T-helper 2 cell (primary cell): Measurements from ENCODE around the gene CDC5L.
A peak's percentile ranks its signal among the peaks of the same experiment; 100 is the strongest.

Experiments
- DNase-seq, 5 experiments: peaks; one replicate each; pipeline versions ENCODE4 v3.0.0 to v3.0.0-alpha.2; 2012 to 2022

The CDC5L gene

DNA sequence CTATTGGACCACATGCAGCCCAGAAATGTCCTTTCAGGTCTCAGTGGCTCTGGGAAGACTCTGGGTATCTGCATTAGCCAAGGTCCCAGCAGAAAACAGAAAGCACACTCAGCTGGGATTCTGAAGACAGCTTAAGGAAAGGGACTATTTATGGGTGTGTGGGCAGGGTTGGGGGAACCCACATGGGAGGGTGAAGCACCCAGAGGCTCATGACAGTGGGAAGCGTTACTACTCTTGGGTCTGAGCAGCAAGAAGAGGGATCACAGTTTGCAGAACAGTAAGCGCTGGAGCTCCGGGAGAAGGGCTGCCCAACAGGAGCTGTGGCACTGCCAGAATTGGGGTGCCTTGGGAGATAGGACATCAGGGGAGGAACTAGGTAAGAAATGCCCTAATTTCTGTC lies 12.4 kb upstream of the CDC5L start:
- DNase-seq = no peak

DNA sequence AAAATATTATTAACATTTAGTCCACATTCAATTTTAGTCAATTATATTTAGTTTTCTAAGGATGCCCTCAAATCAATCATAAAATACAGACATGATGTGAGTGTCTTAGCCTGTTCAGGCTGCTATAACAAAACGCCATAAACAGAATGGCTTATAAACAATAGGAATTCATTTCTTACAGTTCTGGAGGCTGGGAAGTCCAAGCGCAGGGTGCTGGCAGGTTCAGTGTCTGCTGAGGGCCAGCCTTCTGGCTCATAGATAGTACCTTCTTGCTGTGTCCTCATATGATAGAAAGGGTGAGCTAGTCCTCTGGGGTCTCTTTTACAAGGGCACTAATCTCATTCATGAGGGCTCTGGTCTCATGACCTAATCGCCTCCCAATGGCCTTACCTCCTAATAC lies 10.0 kb upstream of the CDC5L start:
- no peak for DNase-seq

DNA sequence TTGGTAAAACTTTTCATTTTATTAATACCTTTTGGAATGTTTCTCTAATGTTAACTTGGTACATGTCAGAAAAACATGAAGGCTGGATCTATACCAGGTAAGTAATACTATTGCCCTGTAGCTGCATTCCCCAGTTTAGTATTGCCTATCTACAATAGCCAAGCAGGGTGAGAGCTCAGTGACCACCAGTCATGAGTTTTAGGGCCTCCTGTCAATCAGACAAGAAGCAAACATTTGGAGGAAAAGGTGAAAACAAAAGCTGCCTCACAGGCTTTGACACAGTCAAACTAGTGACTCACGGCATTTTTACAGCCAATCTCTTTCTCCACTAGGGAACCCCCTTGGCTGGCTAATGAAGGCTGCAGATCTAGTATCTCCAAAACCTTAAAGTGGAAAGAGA lies 9.5 kb upstream of the CDC5L start:
- no peak for DNase-seq

DNA sequence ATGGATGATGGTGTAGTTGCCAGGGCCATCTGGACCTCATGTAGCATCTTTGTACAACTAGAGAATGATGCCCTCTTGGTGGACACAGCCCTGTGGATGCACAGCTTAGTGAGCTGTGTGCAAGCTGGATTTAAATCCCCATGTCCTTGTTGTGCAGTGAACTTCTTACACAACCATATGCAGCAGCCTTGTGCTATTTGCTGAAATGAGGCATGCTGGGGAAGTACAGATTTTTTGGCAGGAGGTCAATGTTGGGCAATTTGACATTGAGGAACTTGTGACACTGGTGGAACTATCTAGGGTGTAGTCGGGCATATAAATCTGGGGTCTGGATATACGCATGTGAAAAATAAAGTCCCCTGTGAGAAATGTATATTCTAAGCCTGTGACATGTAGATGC lies 5.8 kb upstream of the CDC5L start:
- DNase-seq = no peak

DNA sequence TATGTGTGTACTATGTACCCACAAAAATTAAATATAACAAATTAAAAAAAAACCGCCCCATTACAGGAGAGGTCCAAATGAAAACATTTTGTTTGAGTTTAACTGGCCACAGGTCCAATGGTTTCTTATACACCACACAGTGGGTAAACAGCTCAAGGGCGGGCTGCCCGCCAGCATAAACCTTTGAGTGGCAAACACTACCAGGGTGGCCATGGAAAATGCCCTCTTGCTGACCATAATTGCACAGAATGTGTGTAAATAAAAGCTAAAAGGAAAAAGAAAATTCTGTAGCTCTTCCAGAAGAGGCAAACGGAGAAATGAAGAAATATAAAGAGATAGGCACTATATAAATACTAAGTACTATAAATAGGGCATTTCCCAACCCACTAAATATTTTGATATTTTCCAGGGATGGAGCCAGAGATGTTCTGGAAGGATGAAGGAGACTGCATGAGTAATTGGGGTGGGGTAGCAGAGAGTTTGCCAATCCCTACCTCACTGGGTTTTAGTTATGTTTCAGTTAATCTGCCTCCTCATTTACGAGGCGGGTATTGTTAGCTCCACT lies 1.1 kb upstream of the CDC5L start:
- no peak for DNase-seq

DNA sequence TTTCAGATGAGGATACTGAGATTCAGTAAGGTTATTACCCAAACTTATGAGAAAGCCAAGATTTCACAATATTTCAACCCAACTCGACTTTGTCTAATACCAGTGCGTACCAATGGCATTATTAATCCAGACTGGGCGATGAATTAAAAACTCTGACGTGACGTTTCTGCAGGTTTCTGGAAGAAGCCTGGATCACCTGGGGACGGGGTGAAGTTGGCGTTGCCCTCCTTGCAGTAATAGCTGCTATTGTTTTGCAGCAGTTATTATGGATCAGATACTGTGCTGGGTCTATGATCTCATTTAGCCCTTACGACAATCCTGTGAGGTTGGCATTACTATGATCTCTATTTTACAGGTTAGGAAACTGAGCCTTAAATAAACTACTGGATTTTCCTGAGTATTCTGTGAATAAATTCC lies 569 bp upstream of the CDC5L start:
- no peak for DNase-seq

DNA sequence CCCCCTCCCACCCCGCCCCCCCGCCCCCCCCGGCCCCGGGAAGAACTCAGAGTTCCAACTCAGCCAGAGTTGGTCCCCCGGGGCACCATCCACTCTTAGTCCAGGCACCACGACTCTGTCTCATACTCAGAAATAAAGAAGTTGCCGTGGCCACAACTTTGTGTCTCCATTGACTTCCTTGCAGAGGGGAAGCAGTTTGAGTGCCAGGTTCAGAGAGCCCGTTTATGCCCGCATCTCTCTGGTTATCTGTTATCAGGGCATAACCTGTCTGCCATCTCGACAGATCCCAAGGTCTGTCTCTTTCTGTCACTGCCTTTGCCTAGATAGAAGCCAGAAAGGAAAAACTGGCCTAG lies 605 bp downstream of the CDC5L start:
- DNase-seq = no peak

DNA sequence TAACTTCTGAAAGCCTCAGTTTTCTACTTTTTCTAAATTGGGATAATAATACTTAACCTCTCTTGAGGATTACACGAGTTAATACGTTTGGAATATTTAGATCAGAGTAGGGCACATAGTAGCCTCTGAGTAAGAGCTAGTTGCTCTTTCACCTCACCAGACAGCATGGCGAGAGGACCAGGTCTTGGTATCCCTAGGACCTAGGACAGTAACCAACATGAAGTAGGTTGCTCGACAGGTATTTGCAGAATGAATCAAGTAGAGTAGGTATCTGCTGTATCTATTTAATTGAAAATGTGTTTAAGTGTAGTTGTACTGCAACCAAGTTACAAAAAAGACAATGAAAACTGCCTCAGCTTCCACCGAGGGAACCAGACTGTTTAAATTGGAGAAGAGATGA lies 1.4 kb downstream of the CDC5L start:
- DNase-seq = no peak

DNA sequence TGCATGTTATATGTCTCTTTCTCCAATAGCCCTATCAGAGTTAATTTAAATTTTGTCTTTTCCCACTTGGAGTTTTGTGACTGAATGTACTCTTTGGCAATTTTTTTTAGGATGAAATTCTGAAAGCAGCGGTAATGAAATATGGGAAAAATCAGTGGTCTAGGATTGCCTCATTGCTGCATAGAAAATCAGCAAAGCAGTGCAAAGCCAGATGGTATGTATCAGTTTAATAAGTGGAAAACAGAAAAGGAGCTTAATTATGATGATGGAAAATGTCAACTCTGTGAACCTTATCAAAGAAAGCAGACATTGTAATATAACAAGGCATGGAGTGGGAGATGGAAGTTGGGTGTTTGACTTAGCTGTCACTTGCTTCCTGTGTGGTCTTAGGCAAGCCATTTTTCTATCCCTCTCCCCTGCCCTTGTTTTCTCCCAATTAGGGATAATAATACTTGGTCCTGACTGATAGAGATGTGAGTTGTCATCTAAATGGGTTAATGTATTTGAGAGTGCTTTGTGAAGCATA lies 2.7 kb downstream of the CDC5L start:
- no peak for DNase-seq

DNA sequence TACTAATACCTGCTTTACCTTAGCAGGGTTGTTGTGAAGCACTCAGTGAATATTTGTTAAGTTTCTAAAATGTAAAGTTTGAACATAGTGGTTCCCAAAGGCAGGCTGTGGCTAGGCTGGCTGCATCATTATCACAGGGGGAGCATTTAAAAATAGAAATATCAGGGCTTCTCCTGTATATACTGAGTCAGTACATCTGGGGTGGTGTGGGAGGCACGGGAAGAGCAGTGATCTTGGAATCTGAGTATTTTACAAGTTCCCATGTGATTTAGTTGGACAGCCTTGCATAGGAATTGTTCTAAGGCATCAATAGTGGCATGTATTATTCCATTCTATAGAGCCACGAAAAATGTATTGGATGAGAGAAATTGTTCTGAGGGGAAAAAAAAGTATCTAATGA lies 8.0 kb downstream of the CDC5L start:
- no peak for DNase-seq

DNA sequence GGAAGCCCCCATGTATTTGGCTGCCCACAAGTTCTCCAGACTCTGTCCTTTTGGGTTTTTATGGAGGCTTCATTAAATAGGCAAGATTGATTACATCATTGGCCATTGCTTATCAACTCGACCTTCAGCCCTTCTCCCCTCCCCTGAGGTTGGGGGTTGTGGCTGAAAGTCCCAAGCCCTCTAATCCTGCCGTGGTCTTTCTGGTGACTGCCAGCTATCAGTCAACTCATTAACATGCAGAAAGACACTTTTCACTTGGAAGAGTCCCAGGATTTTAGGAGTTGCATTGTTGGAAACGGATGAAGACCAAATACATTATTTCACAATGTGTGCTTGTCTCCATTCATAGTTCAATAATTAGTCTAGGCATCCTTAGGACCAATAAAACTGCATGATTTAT lies 9.5 kb downstream of the CDC5L start:
- DNase-seq = no peak

DNA sequence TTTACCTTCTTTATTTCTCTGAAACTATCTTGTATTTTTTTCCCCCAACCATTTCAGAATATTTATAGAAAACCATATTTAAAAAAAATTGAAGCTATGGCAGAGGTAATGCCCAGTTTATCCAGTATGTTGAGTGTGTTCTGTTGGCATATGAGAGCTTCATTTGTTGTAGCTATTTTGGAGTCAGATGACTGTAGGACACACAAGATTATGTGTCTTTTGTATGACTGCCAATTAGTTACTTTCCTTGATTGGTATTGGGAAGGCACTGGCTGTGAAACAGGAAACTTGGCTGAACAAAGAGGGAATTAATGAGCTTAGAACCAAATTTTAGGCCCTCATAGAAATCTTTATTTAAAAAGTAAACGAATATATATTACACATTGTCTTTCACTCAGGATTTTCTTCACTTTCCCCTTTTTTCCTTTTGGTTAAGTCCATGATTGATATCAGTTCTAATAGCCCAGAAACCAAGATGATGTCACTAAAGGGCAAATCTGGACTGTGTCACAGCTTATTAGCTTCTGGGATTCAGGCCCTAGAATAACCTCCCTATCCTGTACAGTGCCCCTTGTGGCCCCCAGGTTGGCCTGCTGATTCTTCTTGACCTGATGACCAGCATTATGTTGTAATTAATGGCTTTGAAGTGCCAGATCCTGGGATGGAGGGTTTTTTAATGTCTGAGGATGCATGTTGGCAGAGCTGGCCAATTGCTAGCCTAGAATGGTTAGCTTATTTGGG lies 10.1 kb downstream of the CDC5L start:
- DNase-seq = no peak

DNA sequence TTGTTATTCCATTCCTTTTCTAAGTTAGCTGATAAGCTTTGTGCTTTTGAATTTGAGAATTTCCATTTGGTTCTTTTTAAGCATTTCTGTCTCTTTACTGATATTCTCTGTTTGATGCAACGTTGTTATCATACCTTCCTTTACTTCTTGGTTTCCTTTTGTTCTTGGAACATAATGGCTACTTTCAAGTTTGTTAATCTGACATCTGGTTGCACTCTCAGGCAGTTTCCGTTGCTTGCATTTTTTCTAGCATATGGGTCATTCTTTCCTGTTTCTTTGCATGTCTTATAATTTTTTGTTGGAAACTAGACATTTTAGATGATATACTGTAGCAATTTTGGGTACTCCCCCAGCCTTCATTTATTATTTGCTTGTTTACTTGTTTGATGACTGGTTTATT lies 12.5 kb downstream of the CDC5L start:
- DNase-seq = peak in 1 of 5 experiments; percentile 38

DNA sequence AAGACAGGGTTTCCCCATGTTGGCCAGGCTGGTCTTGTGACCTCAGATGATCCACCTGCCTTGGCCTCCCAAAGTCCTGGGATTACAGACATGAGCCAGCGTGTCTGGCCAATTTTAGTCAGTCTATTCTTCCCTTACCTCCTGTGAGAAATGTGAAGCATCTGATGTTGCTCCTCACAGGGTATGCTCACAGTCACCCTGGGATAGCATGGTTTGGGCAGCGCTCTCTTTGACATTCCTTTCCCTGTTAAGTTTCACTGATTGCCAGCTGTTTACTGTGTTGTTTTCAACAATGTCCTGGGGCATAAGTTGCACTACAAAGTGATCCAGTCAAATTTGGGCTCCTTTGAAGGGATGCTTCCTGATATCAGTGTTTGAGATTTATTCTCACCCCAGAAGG lies 13.1 kb downstream of the CDC5L start:
- no peak for DNase-seq

DNA sequence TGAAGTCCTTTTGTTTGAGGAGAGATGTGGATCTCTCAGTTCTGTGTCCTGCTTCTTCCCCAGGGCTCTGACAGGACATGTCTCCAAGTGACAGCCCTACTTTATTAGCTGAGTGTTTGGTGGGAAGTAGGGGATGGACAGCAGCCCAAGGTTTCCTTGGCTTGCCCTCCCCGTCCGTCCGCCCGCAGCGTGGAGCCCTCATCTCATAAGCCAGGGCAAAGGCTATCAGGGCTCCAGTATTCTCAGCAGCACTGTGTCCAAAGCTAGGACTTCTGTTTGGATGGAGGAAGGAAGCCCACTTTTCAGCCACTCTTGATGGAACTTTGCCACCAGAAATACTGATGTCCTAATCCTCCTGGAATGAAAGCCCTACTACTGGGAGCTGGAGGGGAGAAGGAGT lies 13.6 kb downstream of the CDC5L start:
- DNase-seq = no peak

DNA sequence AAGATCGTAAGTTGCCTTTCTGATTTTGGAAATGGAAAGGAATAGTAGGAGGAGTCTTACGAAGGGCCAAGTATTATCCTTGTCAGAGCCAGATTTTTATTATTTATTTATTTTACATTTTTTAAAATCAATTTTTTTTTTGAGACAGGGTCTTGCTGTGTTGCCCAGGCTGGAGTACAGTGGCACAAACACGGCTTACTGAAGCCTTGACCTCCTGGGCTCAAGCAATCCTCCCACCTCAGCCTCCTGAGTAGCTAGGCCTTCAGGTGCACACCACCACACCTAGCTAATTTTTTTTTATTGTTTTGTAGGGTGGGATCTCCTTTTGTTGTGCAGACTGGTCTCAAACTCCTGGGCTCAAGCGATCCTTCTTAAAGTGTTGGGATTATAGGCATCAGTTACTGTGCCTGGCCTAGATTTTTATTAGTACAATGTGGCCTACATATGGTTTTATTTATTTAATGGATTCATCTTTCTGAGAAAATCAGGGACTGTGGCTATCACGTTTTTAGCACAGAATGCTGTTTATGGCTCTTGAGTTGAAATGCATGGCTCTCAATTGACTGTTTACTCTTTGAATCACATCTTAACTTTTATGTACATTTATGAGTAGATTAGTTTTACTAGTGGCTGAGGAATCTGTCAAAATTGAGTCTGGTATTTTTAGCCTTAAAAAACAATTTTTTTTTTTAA lies 16.7 kb downstream of the CDC5L start:
- no peak for DNase-seq

DNA sequence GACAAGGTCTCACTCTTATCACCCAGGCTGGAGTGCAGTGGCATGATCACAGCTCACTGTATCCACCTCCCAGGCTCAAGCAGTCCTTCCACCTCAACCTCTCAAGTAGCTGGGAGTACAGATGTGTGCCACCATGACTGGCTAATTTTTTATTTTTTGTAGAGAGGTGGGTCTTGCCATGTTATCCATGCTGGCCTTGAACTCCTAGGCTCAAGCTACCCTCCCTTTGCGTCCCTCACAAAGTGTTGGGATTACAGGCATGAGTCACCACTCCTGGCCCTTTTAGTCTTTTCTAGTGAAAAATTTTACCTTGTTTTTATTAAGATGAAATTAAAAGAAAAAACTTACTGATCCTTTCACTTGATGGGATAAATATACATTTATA lies 17.2 kb downstream of the CDC5L start:
- no peak for DNase-seq

DNA sequence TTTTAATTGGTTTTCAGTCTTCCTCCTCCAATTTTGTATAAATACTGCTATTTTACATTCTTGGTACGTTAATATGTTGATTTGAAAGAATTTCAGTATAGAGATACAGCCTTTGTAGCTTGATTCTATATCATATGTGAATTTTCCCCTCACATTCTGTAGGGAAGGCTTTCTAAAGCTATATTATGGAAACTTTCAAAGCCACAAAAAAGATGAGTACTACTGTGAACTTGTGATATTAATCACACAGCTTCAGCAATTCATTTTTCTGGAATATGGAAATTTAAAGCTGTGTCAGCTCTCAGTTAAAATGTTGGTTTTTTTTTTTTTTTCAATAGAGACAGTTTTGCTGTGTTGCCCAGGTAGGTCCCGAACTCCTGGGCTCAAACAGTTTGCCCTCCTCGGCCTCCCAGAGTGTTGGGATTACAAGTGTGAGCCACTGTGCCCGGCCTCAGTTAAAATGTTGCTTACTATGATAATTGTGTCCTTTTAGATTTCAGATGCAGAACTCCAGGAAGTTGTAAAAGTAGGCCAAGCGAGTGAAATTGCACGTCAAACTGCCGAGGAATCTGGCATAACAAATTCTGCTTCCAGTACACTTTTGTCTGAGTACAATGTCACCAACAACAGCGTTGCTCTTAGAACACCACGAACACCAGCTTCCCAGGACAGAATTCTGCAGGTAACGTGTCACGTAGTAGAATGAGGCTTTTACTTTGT lies 20.6 kb downstream of the CDC5L start:
- DNase-seq = no peak

DNA sequence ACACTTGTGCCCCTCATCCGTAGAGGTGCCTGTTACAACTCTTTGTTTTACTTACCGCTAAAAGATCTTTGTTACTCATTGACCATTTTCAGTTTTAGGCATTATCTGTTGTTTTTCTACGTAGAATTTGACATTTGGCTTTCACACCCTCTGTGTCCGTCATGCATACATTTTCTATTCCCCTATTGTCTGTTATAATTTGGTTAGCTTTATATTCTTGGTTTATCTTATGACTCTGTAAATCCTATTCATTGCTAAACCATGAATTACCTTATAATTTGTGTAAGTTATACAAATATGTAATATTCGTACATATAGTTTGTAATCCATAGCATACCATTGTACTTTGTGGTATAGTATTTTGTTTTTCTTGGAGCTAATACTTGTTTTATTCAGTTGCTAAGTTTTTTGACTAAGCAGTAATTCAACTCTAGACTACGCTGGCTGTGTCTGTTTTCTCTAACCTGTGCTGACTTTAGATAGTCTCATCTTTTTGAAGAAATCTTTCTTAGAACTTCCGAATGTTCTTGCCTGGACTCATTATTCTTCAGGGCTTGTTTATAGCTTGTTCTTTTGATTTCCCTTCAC lies 21.8 kb downstream of the CDC5L start:
- no peak for DNase-seq

DNA sequence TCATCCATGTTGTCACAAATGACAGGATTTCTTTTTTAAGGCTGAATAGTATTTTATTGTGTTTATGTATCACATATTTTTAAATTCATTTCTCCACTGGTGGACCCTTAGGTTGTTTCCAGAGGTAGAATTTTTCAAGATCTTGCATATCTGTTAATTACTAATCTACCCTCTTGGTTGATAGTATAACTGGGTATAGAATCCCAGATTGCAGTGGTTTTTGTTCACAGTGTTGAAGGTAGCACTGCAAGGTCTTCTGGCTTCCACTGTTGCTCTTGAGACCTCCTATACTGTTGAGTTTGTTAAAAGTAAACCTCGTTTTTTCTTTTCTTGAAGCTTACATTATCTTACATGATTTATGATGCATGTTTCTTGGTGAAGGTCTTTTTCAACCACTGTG lies 22.9 kb downstream of the CDC5L start:
- DNase-seq = no peak

DNA sequence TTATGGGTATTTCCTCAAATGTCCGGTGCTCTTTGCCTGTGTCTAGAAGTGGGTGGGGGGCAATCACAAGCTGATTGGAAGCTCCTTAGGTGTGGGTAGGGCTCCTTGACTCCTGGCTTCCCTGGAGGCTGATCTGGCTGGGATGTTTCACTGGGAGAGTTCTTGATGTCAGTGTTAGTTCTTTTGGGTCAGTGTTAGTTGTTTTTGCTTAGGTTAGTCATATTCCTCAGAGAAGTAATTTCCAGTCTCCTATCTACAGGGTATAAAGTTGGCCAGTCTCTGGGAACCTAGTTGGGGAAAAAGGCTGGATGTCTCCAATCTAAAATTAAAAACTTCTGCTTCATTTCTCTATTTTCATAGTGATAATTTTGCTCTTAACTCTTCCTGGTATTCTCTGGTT lies 23.6 kb downstream of the CDC5L start:
- DNase-seq = no peak

DNA sequence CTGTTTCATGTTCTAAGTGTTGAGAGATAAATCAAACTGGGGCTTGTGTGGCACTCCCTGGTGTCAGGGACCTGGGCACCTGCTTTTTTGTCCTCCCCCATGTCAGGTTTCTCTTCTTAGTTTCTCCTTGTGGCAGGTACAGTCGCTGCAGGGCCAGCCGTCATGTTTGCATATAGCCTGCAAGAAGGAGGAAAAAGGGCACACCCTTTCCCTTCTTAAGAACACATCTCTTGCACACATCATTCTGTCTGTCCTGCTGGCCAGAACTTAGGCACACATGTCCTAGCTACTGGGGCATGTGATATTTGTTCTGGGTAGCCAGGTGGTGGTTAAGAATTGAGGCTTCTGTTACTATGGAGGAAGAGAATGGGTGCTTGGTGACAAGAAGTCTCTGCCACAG lies 27.9 kb downstream of the CDC5L start:
- DNase-seq = peak in 1 of 5 experiments; percentile 3

DNA sequence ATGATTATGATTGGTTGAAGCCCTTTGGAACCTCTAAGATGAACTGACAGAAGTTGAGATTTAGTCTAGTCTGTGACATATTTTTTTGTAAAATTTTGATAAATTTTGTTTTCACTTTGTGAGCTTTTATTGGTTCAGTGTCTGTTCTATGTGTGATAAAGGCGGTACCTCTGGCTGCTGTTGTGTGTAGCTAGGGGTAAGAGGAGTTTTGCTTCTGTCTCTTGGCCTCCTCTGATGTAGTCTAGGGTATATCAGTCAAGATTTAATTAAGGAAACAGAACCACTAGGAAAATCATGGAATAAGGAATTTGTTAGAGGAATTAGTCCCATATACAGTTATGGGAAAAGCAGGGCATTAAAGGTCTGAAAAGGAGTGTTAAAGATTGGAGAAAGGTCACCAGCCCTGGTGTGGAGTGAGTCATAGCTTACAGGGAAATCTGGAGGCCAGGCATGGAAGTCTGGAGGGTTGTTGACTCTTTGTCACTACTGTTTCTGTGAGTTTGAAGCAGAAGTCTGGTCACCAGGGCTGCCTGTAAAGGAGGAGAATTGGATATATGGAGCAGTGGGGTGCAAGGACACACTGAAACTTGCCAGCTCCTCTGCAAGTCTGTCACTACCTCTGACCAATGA lies 28.5 kb downstream of the CDC5L start:
- DNase-seq = no peak
